Stimulated activated CD4-positive, alpha-beta T cell treated with anti-CD3 and anti-CD28 coated beads, TNF-alpha, amount 100 ng/mL, for 48 hours (primary cell): ENCODE measurements around the gene EEF2.
A peak's percentile ranks its signal among the peaks of the same experiment; 100 is the strongest.
"Not testable (repeated sequence)": the region's sequence is repeated elsewhere in the genome, so short reads cannot be mapped to it uniquely, and the experiment has no call there.

Source experiments
- DNase-seq, 3 donors: peaks; one replicate each; pipeline ENCODE4 v3.0.0-alpha.2; 2020; ENCODE audit warnings: low read depth in 3 of 3

The EEF2 gene

GRCh38 chr19:4014541-4015491, 29.6 kb upstream of the EEF2 start:
- peak in 1 of 3 donors; percentile 28 for DNase-seq

DNA sequence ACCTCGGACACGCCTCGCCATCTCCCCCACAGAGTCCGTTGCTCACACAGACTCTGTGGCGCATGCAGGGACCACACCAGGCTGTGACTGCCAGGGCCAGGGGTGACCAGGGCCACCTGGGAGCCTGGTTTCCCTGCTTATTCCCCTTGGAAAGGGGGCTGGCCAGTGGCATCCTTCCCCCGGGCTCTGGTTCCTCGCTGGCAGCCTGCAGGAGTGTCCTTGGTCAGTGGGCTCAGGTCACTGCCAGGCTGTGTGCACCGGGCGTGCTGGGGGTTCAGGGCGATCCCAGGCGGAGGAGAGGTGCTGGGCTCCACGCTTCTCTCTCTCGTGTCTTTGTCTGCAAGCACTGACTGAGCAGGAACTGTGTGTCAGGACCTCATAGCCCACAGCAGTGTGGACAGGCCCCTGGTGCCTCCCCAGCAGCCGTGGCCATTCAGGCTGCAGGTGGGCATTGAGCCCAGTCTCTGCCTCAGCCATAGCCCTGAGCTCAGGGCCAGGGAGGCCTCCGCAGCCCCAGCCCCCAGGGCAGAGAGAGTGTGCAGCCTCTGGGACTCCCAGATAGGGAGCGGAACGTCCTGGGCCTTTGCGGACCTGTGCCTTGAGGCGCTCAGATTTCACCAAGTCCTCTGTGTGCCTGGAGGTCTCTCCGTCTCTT, 28.8 kb upstream of the EEF2 start:
- no peak for DNase-seq

DNA sequence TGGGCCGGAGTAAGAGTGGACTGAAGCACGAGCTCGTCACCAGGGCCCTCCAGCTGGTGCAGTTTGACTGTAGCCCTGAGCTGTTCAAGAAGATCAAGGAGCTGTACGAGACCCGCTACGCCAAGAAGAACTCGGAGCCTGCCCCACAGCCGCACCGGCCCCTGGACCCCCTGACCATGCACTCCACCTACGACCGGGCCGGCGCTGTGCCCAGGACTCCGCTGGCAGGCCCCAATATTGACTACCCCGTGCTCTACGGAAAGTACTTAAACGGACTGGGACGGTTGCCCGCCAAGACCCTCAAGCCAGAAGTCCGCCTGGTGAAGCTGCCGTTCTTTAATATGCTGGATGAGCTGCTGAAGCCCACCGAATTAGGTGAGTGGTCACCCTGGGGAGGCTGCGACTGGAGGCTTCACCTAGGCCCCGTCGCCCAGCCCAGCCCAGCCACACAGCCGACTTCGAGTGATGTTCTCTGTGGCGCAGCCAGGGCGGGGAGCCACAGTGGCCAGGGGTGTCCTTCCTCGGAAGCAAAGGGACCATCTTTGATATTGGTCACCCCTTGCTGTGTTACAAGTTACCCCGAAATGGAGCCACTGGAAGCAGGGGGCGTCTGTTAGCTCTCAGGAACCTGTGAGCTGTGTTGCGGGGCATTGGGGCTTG, 27.8 kb upstream of the EEF2 start:
- no peak for DNase-seq

GRCh38 chr19:4012092-4012974, 27.1 kb upstream of the EEF2 start:
- no peak for DNase-seq

DNA sequence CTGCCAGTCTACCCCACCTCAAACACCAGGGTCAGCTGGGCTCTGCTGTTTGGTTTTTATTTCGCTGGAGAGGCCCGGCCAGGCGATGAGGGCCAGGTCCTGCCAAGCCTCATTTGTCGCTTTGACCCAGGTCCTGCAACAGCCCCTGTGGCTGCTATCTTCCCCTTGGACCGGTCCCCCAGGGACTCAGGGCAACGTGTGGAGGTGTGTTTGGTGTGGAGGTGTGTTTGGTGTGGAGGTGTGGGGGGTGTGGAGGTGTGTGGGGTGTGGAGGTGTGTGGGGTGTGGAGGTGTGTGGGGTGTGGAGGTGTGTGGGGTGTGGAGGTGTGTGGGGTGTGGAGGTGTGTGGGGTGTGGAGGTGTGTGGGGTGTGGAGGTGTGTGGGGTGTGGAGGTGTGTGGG, 26.2 kb upstream of the EEF2 start:
- DNase-seq: not testable (repeated sequence)

DNA sequence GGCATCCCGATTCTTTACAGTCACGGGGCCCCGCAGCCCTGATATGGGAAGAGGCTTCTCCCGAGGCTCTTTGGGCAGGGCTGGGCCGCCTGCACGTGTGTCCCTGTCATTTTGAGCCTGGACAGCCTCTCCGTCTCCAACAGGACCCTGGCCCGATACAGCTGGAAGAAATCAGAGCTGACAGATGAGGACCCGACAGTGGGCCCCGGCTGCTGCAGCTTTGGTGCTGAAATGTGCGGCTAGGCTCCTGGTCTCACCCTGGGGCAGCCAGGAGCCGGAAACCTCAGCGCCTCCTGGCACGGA, 25.5 kb upstream of the EEF2 start:
- no peak for DNase-seq

DNA sequence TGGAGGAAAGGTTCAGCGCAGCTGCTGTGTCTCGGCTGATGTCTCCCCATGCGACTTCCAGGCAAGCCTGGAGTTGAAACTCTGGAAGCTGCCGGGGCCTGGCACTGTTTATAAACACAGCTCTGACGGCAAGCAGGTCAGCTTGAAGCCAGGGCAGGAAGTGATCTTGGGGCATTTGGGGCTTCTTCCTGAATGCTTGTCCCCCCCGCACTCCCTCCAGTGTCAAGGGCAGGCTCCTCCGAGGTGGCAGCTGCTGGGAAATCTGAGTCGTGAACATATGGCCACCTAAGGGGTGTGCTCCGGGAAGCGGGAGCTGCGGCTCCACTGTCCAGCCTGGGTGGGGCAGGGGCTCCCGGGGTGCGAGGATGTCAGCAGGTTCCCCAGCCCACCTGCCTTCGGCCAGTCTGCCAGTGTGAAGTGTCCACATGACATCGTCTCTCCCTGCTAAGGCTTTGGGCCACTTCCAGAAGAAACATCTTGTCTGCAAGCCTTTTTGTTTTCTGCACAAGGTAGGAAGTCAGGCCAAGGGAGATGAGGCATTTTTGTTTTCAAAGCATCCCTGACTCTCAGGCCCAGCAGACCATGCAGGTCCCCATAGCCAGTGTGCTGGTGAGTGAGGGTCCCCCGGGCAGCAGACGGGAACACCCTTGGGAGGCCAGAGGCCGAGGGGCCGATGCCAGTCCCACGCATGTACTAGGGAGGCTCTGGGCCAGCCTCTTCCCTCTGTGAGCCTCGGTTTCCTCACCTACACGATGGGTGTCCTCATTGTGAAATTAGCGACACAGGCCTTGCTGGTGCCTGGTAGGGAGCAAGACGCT, 24.9 kb upstream of the EEF2 start:
- no peak for DNase-seq

- DNase-seq: no peak
These were observed 22.7 kb upstream of the EEF2 start for GRCh38 chr19:4007836-4008539.

DNA sequence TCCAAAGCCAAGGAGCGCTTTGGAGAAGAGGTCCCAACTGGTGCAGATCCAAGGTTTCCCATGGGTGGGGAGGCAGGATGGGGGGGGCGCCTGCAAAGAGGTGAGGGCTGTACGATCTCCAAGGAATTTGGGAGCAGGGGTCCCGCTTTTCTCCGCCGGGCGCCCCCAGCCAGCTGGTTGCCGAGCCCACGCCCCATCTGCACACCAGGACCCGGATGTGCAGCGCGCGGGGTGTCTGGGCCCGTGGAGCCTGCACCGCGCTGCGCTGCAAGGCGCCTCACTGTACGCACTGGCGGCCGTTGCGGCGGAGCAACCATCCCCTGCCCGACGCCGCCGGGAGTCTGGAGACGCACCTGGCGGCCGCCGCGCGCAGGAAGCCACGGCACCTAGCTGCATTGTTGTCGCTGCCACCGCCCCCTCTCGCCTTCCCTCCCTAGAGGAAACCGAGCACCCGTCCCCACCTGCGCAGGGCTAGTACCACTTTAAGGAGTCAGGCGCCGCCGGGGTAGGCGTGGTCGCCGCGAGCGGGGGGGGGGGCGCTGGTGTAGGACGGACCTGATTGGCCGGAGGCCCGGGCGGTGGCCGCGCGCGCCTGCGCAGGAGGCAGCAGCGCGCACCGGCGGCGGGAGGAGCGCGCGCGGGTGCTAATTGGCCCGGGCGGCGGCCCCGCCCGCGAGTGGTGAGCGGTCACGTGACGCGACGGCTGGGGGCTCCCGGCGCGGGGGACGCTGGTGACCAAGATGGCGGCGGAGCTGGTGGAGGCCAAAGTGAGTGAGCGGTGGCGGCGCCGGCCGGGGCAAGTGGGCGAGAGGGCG, 22.0 kb upstream of the EEF2 start, which contains the start of gene PIAS4:
Gene PIAS4, plus strand, starts transcription at position 716 of the 815 bp plus-strand sequence. Its CDS starts 25 bp downstream, at position 741.
- peak; percentile 89 to 91 (median 89) for DNase-seq

GRCh38 chr19:4005436-4005835, 20.2 kb upstream of the EEF2 start:
- not testable (repeated sequence) for DNase-seq

GRCh38 chr19:4000798-4001197, 15.5 kb upstream of the EEF2 start:
- not testable (repeated sequence) for DNase-seq

GRCh38 chr19:3998667-3999412, 13.6 kb upstream of the EEF2 start:
- not testable (repeated sequence) for DNase-seq

GRCh38 chr19:3995607-3996006, 10.3 kb upstream of the EEF2 start:
- no peak for DNase-seq

DNA sequence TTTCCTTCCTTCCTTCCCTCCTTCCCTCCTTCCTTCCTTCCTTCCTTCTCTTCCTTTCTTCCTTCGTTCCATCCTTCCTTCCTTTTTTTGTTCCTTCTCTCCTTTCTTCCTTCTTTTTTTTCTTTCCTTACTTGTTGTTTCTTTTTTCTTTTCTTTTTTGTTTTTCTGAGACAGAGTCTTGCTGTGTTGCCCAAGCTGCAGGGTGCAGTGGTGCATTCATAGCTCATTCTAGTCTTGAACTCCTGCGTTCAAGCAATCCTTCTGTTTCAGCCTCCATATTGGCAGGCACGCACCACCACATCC, 5.5 kb upstream of the EEF2 start:
- no peak for DNase-seq

- DNase-seq: peak; percentile 74 to 83 (median 80)
These were observed 2.5 kb upstream of the EEF2 start for GRCh38 chr19:3987619-3988371.

- no peak for DNase-seq
These were observed 1.2 kb upstream of the EEF2 start for GRCh38 chr19:3986260-3987041.

DNA sequence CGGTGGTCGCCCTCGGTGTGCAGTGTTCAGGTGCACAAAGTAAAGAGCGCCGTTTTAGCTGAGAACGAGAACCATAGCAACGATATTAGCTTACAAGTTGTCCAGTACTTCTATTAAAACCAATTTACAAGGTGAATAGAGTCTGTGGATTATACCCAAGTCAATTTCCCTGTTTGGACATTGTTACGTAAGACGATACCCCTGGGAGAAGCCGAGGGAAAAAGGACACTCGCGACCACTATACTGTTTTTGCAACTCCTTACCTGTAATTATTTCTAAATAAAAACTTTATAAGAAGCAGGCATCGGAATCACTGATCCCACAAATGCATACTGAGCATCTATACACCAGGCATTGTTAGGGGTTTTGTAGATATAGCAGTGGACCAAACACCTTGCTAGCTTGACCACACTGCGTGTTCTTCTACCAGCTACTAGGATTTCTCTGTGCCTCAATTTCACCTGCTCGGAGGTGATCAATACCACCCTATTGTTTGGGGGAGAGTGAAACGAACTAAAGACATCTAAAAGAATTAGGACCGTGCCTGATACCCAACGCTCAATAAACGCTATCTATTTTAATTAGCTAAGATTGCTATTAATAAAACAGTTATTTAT, 488 bp upstream of the EEF2 start:
- DNase-seq: no peak
